GM12891 (cell line): ENCODE data around the gene ADGRV1.
A peak's percentile ranks its signal among the peaks of the same experiment; 100 is the strongest.

Experiments
- DNase-seq: peaks from one replicate; pipeline ENCODE4 v3.0.0; 2011; ENCODE audit warnings: low spot score; ENCODE audit not compliant: insufficient read length
- FAIRE-seq: peaks from 2 replicates; lab custom pipeline; 2011; peaks lifted over from hg19 to GRCh38; lab: Jason Lieb, UNC
- PAX5 ChIP-seq: IDR thresholded peaks from 2 replicates; pipeline ENCODE4 v1.6.1; 2011; ENCODE audit warnings: low read length, moderate library complexity, mild to moderate bottlenecking; ENCODE audit not compliant: insufficient read depth, severe bottlenecking
- POLR2A ChIP-seq: IDR thresholded peaks from 2 replicates; pipeline ENCODE4 v1.6.1; 2011; ENCODE audit warnings: low read depth, low read length, control low read depth
- POLR2AphosphoS5 ChIP-seq: IDR thresholded peaks from 2 replicates; pipeline ENCODE4 v1.6.1; 2011; ENCODE audit warnings: low read depth, low read length, control low read depth
- POU2F2 ChIP-seq: IDR thresholded peaks from 2 replicates; pipeline ENCODE4 v1.6.1; 2011; ENCODE audit warnings: low read depth, mild to moderate bottlenecking, control low read depth, low read length, moderate library complexity
- SPI1 ChIP-seq: IDR thresholded peaks from 2 replicates; pipeline ENCODE4 v1.6.1; 2011; ENCODE audit warnings: low read depth, low read length, control low read depth
- TAF1 ChIP-seq: IDR thresholded peaks from 2 replicates; pipeline ENCODE4 v1.6.1; 2011; ENCODE audit warnings: low read depth, low read length, control low read depth

ADGRV1 gene

DNA sequence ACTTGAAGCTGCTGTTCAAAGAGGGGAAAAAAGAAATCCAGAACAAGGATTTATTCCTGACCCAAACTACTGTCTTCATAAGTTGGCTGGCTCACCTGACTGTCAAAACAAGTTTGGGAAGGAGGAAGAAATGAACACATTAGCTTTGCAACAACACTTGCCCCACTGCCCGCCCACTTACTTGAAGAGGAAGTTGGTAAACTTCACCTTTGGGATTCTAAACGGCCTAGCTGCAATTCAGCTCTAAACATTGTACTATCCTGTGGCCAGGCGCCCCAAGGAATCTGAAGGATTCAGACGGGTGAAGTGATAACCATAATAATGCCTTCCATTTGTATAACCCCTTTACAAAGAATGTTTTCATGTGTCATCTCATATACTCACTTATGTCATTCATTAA, 625.1 kb downstream of the ADGRV1 start:
- DNase-seq, result no peak
- TF ChIP-seq POU2F2 (no peak), SPI1 (no peak), PAX5 (no peak), POLR2AphosphoS5 (no peak), POLR2A (no peak), TAF1 (no peak)
- peak; percentile 26 for FAIRE-seq

- no peak for FAIRE-seq
- TF ChIP-seq POU2F2 (no peak), PAX5 (no peak), TAF1 (no peak), SPI1 (no peak), POLR2A (no peak), POLR2AphosphoS5 (no peak)
Measured at GRCh38 chr5:91186101-91186500, 627.5 kb downstream of the ADGRV1 start.

DNA sequence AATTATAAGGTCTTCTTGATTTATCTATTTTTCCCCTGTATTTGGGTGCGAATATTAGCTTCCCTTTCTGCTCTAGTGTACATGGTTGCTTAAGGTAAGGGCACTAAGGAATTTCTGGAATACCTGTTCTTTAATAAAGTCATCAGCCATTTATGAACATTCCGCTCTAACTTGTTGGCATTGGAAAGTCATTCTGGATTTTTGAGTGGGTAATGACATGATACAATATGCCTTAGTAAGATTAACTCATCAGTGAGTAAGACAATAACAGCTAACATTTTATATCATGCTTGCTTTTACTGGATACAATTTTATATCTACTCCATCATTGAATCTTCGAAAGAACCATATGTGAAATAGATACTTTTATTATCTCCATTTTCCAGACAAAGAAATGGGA, 628.4 kb downstream of the ADGRV1 start:
- no peak for TF ChIP-seq TAF1
- TF ChIP-seq POLR2A, result no peak
- TF ChIP-seq POLR2AphosphoS5, result no peak
- no peak for TF ChIP-seq SPI1
- no peak for TF ChIP-seq PAX5
- no peak for TF ChIP-seq POU2F2
- FAIRE-seq (no peak), DNase-seq (no peak)

More at GRCh38 chr5:91186101-91186500, 627.5 kb downstream of the ADGRV1 start:
- no peak for DNase-seq

- TF ChIP-seq POU2F2 (no peak), POLR2AphosphoS5 (no peak), POLR2A (no peak), TAF1 (no peak), PAX5 (no peak), SPI1 (no peak)
- no peak for DNase-seq
- FAIRE-seq, result no peak
Measured at GRCh38 chr5:91188755-91189154, 630.2 kb downstream of the ADGRV1 start.

- TF ChIP-seq SPI1 (peak; percentile 13; the same call in 1 of the 2 replicates), POLR2AphosphoS5 (no peak)
- DNase-seq, result no peak
- FAIRE-seq, result no peak
Measured at GRCh38 chr5:91189480-91190313, 631.1 kb downstream of the ADGRV1 start.

DNA sequence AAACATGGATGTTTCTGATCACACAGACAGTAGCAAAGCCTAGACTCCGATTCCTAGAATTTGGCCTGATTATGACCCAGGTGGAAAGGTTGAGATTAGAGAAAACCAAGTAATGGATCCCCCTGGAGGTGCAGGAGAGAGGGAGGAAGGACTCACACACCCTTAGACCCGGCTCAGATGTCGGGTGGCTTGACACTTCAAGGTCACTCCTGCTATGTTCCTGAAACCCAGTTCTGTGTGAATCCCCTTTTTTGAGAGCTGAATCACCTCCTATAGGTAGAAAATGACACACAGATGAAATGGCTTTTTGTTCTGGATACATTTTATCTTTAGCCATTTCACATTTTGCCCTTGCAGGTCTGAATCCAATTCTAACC, 631.7 kb downstream of the ADGRV1 start:
- TF ChIP-seq POLR2AphosphoS5, result no peak
- no peak for TF ChIP-seq POLR2A
- no peak for TF ChIP-seq TAF1
- DNase-seq, result no peak
- FAIRE-seq, result no peak

DNA sequence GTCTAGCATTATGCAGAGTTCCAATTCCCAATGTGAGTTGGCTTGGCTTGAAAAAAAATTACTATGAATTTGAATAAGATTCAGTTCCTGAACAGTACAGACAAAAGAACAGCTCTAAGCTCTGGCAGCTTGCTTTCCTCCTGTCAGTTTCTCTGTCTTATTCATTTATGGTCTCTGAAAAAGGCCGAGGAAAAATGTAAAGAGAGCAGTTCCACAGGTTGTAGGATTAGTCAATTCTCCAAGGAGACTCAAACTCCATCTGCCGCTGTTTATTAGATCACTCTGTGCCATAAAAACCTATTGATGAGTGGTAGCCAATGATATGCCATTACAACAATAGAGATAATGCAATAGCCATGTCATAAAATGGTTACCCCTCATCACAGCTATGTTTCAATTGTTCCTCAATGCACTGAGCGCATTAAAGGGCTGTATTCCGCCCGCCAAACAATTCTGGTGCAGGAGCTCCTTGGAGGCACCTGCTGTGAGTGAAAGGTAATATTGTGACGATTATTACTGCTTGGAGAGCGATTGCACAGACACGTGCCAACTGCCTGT, 636.3 kb downstream of the ADGRV1 start:
- no peak for TF ChIP-seq PAX5
- TF ChIP-seq TAF1, result no peak
- TF ChIP-seq SPI1, result no peak
- no peak for TF ChIP-seq POU2F2
- TF ChIP-seq POLR2AphosphoS5, result no peak
- no peak for TF ChIP-seq POLR2A
- FAIRE-seq (no peak), DNase-seq (no peak)

GRCh38 chr5:91200692-91201091, 642.1 kb downstream of the ADGRV1 start:
- FAIRE-seq (no peak), DNase-seq (no peak)
- TF ChIP-seq POU2F2, result no peak
- TF ChIP-seq POLR2AphosphoS5, result no peak
- no peak for TF ChIP-seq TAF1
- no peak for TF ChIP-seq PAX5
- TF ChIP-seq SPI1, result no peak
- TF ChIP-seq POLR2A, result no peak

DNA sequence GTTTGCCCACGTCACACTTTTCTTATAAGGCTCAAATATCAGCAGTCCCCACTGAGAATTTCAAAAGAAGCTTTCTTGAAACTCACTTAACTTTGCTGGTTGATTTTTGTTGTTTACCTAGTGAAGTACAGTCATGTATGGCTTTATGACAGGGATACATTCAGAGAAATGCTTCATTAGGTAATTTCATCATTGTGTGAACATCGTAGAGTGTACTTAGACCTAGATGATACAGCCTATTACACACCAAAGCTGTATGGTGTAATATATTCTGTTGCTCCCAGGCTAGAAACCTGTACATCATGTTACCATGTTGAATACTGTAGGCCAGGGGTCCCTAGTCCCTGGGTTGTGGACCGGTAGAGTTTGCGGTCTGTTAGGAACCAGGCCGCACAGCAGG, 647.5 kb downstream of the ADGRV1 start:
- DNase-seq (no peak), FAIRE-seq (no peak)
- TF ChIP-seq SPI1, result no peak
- no peak for TF ChIP-seq POLR2AphosphoS5
- TF ChIP-seq PAX5, result no peak
- TF ChIP-seq POLR2A, result no peak
- TF ChIP-seq TAF1, result no peak
- TF ChIP-seq POU2F2, result no peak

- DNase-seq (no peak), FAIRE-seq (no peak)
- TF ChIP-seq SPI1 (no peak), POLR2A (no peak), TAF1 (no peak), POLR2AphosphoS5 (no peak), PAX5 (no peak), POU2F2 (no peak)
Measured at GRCh38 chr5:91206734-91207133, 648.1 kb downstream of the ADGRV1 start.
